MCF 10A (cell line): Measurements from ENCODE around the gene ANO4. TPM values are rescaled to one million over a fixed set of nuclear protein-coding genes. Genes with fewer than 3 reads are reported as not detected.
A peak's percentile ranks its signal among the peaks of the same experiment; 100 is the strongest.

Source experiments
- BruUV-seq: library from RNA; stranded (reverse); fragments of 400-500 nt; replicated peaks from 2 replicates; lab custom pipeline; 2021; lab: Mats Ljungman, UMichigan
- CTCF ChIA-PET: fragments of 300-600 bp; sonication (Branson Sonifier 250); formaldehyde crosslinking; extraction: SDS; loops from one replicate; lab custom pipeline; 2021; ENCODE audit warnings: antibody characterized with exemption, inconsistent platforms; lab: Yijun Ruan, JAX
- POLR2A ChIA-PET: fragments of 300-600, 350-650 bp; sonication (Branson Sonifier 250); formaldehyde crosslinking; extraction: SDS; loops from one replicate; lab custom pipeline; 2020; ENCODE audit warnings: antibody characterized with exemption, inconsistent platforms; lab: Yijun Ruan, JAX
- DNase-seq: peaks from one replicate; pipeline ENCODE4 v3.0.0-alpha.2; 2018; ENCODE audit not compliant: unreplicated experiment
- H3K27ac Mint-ChIP-seq: one replicate; pipeline ENCODE4 v1.8.0; 2022; ENCODE audit warnings: mild to moderate bottlenecking, low read depth, mixed read lengths; ENCODE audit not compliant: unreplicated experiment
- H3K27me3 Mint-ChIP-seq: one replicate; pipeline ENCODE4 v1.8.0; 2022; ENCODE audit warnings: mixed read lengths; ENCODE audit not compliant: insufficient read depth, unreplicated experiment
- H3K36me3 Mint-ChIP-seq: one replicate; pipeline ENCODE4 v1.8.0; 2022; ENCODE audit warnings: mild to moderate bottlenecking, moderate library complexity, mixed read lengths; ENCODE audit not compliant: insufficient read depth, unreplicated experiment
- H3K4me1 Mint-ChIP-seq: one replicate; pipeline ENCODE4 v1.8.0; 2022; ENCODE audit warnings: mixed read lengths; ENCODE audit not compliant: insufficient read depth, unreplicated experiment
- H3K4me3 Mint-ChIP-seq: one replicate; pipeline ENCODE4 v1.8.0; 2022; ENCODE audit warnings: mild to moderate bottlenecking, moderate library complexity, mixed read lengths; ENCODE audit not compliant: unreplicated experiment
- H3K9me3 Mint-ChIP-seq: one replicate; pipeline ENCODE4 v1.8.0; 2022; ENCODE audit warnings: mixed read lengths; ENCODE audit not compliant: unreplicated experiment
- CTCF ChIP-seq: fragments of 200-600 bp; IDR thresholded peaks from one replicate; pipeline ENCODE4 v1.8.0; 2022; ENCODE audit warnings: antibody characterized with exemption, mild to moderate bottlenecking; ENCODE audit not compliant: unreplicated experiment
- intact Hi-C: fragments of 100-400 bp; cut with micrococcal nuclease; formaldehyde crosslinking; loops from 2 replicates; pipeline ENCODE4 v1.14.1; 2022
- total RNA-seq: library from RNA; stranded (reverse); gene quantifications from 2 replicates; pipeline ENCODE4 v1.2.3, GENCODE V29; 2022

ANO4 gene
- total RNA-seq, 1 experiment from 2014 or later, result 0.91 TPM

DNA sequence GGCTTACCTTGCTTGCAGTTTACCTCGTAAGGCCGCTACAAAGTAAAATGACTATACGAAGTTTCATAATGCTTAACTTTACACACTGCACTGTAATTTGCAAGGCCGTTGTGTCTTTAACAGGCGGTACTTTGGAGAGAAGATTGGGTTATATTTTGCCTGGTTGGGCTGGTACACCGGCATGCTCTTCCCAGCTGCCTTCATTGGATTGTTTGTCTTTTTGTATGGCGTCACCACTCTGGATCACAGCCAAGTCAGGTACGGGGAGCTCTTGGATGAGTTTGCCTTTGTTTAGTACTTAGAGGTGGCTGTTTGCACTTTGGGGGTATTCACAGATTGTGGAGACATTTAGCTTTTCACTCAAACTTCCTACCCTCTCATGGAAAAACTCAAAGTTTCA lies 247.6 kb downstream of the ANO4 start:
- Mint-ChIP-seq H3K4me1 (no peaks in the 10 kb centered on the region), H3K27ac (no peak overlapping the region), H3K27me3 (no peaks in the 10 kb centered on the region), H3K4me3 (no peak overlapping the region), H3K9me3 (no peaks in the 10 kb centered on the region), H3K36me3 (no peaks in the 10 kb centered on the region)
- CTCF ChIA-PET, result interaction anchor here (0.6 kb wide), 1 partner anchor 24 kb away, joined by 4 read pairs; no protein-coding TSS in a partner anchor
- POLR2A ChIA-PET, result interaction anchor here (0.7 kb wide), 1 partner anchor 18 kb away, joined by 3 read pairs; no protein-coding TSS in a partner anchor
- BruUV-seq, result no TSS peak
- intact Hi-C loops, result no loop called here
- TF ChIP-seq CTCF, result no peak
- DNase-seq, result peak; percentile 39

- intact Hi-C loops, result no loop called here
- Mint-ChIP-seq H3K9me3 (no peaks in the 10 kb centered on the region), H3K4me3 (no peak overlapping the region), H3K27me3 (no peaks in the 10 kb centered on the region), H3K36me3 (no peaks in the 10 kb centered on the region), H3K4me1 (no peaks in the 10 kb centered on the region), H3K27ac (no peak overlapping the region)
- BruUV-seq, result no TSS peak
- ChIA-PET CTCF (interaction anchor here (0.7 kb wide), 1 partner anchor 160 kb away, joined by 3 read pairs; no protein-coding TSS in a partner anchor), POLR2A (interaction anchor here (0.8 kb wide), 1 partner anchor 19 kb away, joined by 3 read pairs; no protein-coding TSS in a partner anchor)
- no peak for TF ChIP-seq CTCF
- no peak for DNase-seq
These were observed 250.0 kb downstream of the ANO4 start for GRCh38 chr12:101044512-101045059.

- Mint-ChIP-seq H3K4me1 (no peaks in the 10 kb centered on the region), H3K4me3 (no peak overlapping the region), H3K27me3 (no peaks in the 10 kb centered on the region), H3K27ac (no peak overlapping the region), H3K9me3 (no peaks in the 10 kb centered on the region), H3K36me3 (no peaks in the 10 kb centered on the region)
- no peak for TF ChIP-seq CTCF
- POLR2A ChIA-PET, result interaction anchor here (0.6 to 0.8 kb wide), 2 partner anchors 18 to 133 kb away, joined by 3 to 4 read pairs; no protein-coding TSS in a partner anchor
- no peak for DNase-seq
- intact Hi-C loops, result no loop called here
- no TSS peak for BruUV-seq
- CTCF ChIA-PET, result no interaction called here
These were observed 251.2 kb downstream of the ANO4 start for GRCh38 chr12:101045486-101046464.

DNA sequence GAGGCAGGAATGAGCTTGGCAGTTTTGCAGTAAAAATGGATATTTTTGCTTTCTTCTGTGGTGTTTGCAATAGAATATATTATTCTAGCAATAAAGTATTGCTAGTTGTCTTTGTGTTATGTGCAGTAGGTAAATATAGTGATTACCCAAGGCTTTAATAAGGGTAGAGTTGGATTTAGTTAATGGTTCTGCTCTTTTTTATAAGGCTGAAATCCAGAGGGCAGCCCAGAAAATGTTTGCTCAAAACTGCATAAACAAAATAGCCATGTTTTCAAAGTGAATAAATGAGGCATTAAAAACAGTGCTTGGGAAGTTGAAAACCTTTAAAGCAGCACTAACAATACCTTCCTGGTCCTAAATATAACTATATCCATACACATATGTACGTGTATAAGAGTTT lies 253.1 kb downstream of the ANO4 start:
- H3K9me3 Mint-ChIP-seq, result no peaks in the 10 kb centered on the region
- intact Hi-C loops, result no loop called here
- no peak for TF ChIP-seq CTCF
- no peaks in the 10 kb centered on the region for H3K36me3 Mint-ChIP-seq
- CTCF ChIA-PET, result no interaction called here
- no peak overlapping the region for H3K27ac Mint-ChIP-seq
- H3K27me3 Mint-ChIP-seq, result no peaks in the 10 kb centered on the region
- DNase-seq, result no peak
- BruUV-seq, result no TSS peak
- H3K4me3 Mint-ChIP-seq, result no peak overlapping the region
- POLR2A ChIA-PET, result no interaction called here
- peaks cover 10% of the 10 kb centered on the region for H3K4me1 Mint-ChIP-seq
